ENCODE results near the gene RNU2-1. TPM values are rescaled to one million over a fixed set of nuclear protein-coding genes. Genes with fewer than 3 reads are reported as not detected.

The RNU2-1 gene
- polyA plus RNA-seq, 1 donor (not counting 4 experiments of a cell fraction or from before 2014, with no cell fraction given): not detected

DNA sequence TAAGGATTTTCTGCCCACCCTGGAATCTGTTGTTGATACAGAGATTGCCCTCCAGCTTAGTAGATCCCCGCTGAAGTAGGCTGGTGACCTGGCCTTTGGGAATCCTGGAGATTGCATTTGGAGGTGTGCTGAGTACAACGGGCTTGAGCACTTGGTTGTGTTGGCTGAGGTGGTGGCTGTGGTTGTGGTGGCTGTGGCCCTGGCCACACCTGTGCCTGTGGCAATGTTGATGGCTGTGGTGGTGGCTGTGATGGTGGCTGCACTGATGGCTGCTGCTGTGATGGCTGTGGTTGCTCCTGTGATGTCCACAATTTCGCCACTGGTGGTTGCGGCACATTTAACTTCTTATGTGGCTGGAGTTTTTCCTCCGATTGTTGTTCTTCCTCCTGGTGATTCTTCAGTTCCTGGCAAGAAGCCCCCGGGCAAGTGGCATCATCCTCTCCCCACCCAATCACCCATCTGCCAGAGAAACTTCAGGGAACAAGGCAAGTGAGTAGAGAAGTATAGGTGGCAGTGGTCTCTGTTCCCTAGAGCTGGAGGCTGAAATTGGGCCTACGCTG lies 9.6 kb downstream of the RNU2-1 start:
- no peaks in the 10 kb centered on the region for H3K27me3 ChIP-seq (ENCODE audit: control insufficient read depth, extremely low read depth, insufficient read depth, low read length)
- no peak overlapping the region for H3K9ac ChIP-seq (ENCODE audit: control insufficient read depth, extremely low read depth, insufficient read depth, low read length)
- H3K4me2 ChIP-seq (ENCODE audit: control insufficient read depth, extremely low read depth, insufficient read depth, low read depth, low read length): no peak overlapping the region
- no peak for DNase-seq (ENCODE audit: low read depth, low spot score)
- no peak overlapping the region for H3K4me3 ChIP-seq (ENCODE audit: control insufficient read depth in 2 of 3, extremely low read depth in 1 of 3, insufficient read depth in 2 of 3, low read depth in 1 of 3, low read length in 3 of 3)
- dilution Hi-C loops (cut with MboI; ENCODE audit: extremely low pct_ligation_motif_present, low sequenced_read_pairs): no loop called here
- H2AFZ ChIP-seq (ENCODE audit: control insufficient read depth, low read length): no peak overlapping the region
- FAIRE-seq: no peak
- H3K27ac ChIP-seq (ENCODE audit: control insufficient read depth, insufficient read depth, low read length): no peak overlapping the region
- H3K4me1 ChIP-seq (ENCODE audit: control insufficient read depth, extremely low read depth, insufficient read depth, low read length): no peaks in the 10 kb centered on the region
- H3K79me2 ChIP-seq (ENCODE audit: control insufficient read depth, insufficient read depth, low read length): no peaks in the 10 kb centered on the region
- H3K9me1 ChIP-seq (ENCODE audit: control insufficient read depth, extremely low read depth, insufficient read depth, low read length): no peaks in the 10 kb centered on the region
- no peaks in the 10 kb centered on the region for H3K9me3 ChIP-seq (ENCODE audit: control insufficient read depth, low read depth, low read length)
- no peaks in the 10 kb centered on the region for H4K20me1 ChIP-seq (ENCODE audit: control insufficient read depth, extremely low read depth, insufficient read depth, low read length)
- TF ChIP-seq, protein P1, sequence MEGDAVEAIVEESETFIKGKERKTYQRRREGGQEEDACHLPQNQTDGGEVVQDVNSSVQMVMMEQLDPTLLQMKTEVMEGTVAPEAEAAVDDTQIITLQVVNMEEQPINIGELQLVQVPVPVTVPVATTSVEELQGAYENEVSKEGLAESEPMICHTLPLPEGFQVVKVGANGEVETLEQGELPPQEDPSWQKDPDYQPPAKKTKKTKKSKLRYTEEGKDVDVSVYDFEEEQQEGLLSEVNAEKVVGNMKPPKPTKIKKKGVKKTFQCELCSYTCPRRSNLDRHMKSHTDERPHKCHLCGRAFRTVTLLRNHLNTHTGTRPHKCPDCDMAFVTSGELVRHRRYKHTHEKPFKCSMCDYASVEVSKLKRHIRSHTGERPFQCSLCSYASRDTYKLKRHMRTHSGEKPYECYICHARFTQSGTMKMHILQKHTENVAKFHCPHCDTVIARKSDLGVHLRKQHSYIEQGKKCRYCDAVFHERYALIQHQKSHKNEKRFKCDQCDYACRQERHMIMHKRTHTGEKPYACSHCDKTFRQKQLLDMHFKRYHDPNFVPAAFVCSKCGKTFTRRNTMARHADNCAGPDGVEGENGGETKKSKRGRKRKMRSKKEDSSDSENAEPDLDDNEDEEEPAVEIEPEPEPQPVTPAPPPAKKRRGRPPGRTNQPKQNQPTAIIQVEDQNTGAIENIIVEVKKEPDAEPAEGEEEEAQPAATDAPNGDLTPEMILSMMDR (optimal IDR thresholded peaks at IDR 0.05 in 1 of 3, IDR thresholded peaks at IDR 0.05 in 1 of 3, conservative IDR thresholded peaks at IDR 0.05 in 1 of 3; ENCODE audit: extremely low read depth in 1 of 3, insufficient read depth in 2 of 3, low read length in 3 of 3): no peak
- TF ChIP-seq EZH2 (IDR thresholded peaks at IDR 0.05; ENCODE audit: low read length): no peak
- H3K36me3 ChIP-seq (ENCODE audit: control insufficient read depth in 2 of 2, extremely low read depth in 1 of 2, insufficient read depth in 2 of 2, low read length in 2 of 2): peaks cover 0 to 4% of the 10 kb centered on the region in 2 experiments

DNA sequence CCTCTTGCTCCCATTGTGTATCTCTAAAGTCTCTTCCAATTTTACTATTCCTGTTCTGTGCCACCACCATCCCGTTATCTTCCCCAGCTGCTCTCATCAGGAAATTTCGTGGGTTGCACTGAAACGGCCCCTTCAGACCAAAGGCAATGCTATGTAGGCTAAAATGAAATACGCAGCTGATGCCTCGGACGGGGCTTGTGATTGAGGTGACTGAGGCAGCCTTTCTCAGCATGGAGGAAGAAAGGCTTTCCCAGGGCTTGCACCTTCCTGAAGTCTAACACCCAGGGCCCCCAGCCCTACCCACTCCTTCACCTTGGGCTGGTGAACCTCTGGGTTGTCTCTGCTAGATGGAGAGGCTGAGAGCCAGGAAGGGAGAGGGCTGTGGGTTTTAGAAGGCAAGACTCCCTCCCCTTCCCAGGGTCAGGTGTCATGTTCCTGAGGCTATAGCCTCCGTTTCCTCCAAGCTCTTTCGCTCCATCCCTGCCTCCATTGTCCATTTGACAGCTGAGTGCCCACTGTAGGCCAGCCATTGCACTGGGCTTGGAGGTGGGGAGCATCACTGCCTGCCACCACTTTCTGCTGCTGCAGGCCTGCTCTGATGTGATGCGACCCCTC lies 13.2 kb downstream of the RNU2-1 start:
- Histone ChIP-seq H3K36me3 (ENCODE audit: control insufficient read depth in 2 of 2, extremely low read depth in 1 of 2, insufficient read depth in 2 of 2, low read length in 2 of 2) (peaks cover 5 to 18% of the 10 kb centered on the region in 2 experiments), H2AFZ (ENCODE audit: control insufficient read depth, low read length) (no peak overlapping the region), H3K9ac (ENCODE audit: control insufficient read depth, extremely low read depth, insufficient read depth, low read length) (no peak overlapping the region), H3K27me3 (ENCODE audit: control insufficient read depth, extremely low read depth, insufficient read depth, low read length) (no peaks in the 10 kb centered on the region), H3K9me3 (ENCODE audit: control insufficient read depth, low read depth, low read length) (no peaks in the 10 kb centered on the region), H3K4me2 (ENCODE audit: control insufficient read depth, extremely low read depth, insufficient read depth, low read depth, low read length) (no peak overlapping the region), H4K20me1 (ENCODE audit: control insufficient read depth, extremely low read depth, insufficient read depth, low read length) (no peaks in the 10 kb centered on the region), H3K27ac (ENCODE audit: control insufficient read depth, insufficient read depth, low read length) (no peak overlapping the region), H3K4me3 (ENCODE audit: control insufficient read depth in 2 of 3, extremely low read depth in 1 of 3, insufficient read depth in 2 of 3, low read depth in 1 of 3, low read length in 3 of 3) (no peak overlapping the region), H3K9me1 (ENCODE audit: control insufficient read depth, extremely low read depth, insufficient read depth, low read length) (no peaks in the 10 kb centered on the region), H3K79me2 (ENCODE audit: control insufficient read depth, insufficient read depth, low read length) (no peaks in the 10 kb centered on the region), H3K4me1 (ENCODE audit: control insufficient read depth, extremely low read depth, insufficient read depth, low read length) (no peaks in the 10 kb centered on the region)
- no peak for FAIRE-seq
- dilution Hi-C loops (cut with MboI; ENCODE audit: extremely low pct_ligation_motif_present, low sequenced_read_pairs): no loop called here
- no peak for DNase-seq (ENCODE audit: low read depth, low spot score)
- TF ChIP-seq, protein P1 (optimal IDR thresholded peaks at IDR 0.05 in 1 of 3, IDR thresholded peaks at IDR 0.05 in 1 of 3, conservative IDR thresholded peaks at IDR 0.05 in 1 of 3; ENCODE audit: extremely low read depth in 1 of 3, insufficient read depth in 2 of 3, low read length in 3 of 3): no peak
- no peak for TF ChIP-seq EZH2 (IDR thresholded peaks at IDR 0.05; ENCODE audit: low read length)
